HEK293 (cell line): Measurements from ENCODE around the gene DCHS2.

Experiments
- CTCF ChIA-PET: fragments of 350-600 bp; formaldehyde crosslinking; extraction: SDS; loops from one replicate; lab custom pipeline; 2021; ENCODE audit warnings: antibody characterized with exemption; lab: Yijun Ruan, JAX
- POLR2A ChIA-PET: fragments of 300-600 bp; formaldehyde crosslinking; extraction: SDS; loops from one replicate; lab custom pipeline; 2020; ENCODE audit warnings: antibody characterized with exemption, inconsistent platforms; lab: Yijun Ruan, JAX
- H3K27ac ChIP-seq: fragments of 200-500 bp; sonication (Bioruptor generic); 2 replicates; pipeline ENCODE4 v1.5.1; 2014; ENCODE audit warnings: low read depth, low read length, control low read depth, inconsistent platforms; ENCODE audit errors: extremely low read depth
- H3K36me3 ChIP-seq, 2 experiments: fragments of 200-500 bp in 1 of 2; sonication (Bioruptor generic) in 1 of 2; 1 replicate in 1 of 2; 2 replicates in 1 of 2; pipeline ENCODE4 v1.5.1; 2014 to 2017; ENCODE audit warnings: inconsistent platforms in 2 of 2, low read length in 2 of 2; ENCODE audit not compliant: control insufficient read depth in 2 of 2, insufficient read depth in 1 of 2
- H3K4me1 ChIP-seq: fragments of 200-500 bp; sonication (Bioruptor generic); 2 replicates; pipeline ENCODE4 v1.5.1; 2014; ENCODE audit warnings: mild to moderate bottlenecking, low read length, inconsistent platforms; ENCODE audit not compliant: control insufficient read depth, insufficient read depth
- H3K4me3 ChIP-seq: 2 replicates; pipeline ENCODE4 v1.5.1; 2011; ENCODE audit warnings: low read depth, mild to moderate bottlenecking, control low read depth, low read length, moderate library complexity
- H3K9me3 ChIP-seq: fragments of 200-500 bp; sonication (Bioruptor generic); 2 replicates; pipeline ENCODE4 v1.5.1; 2014; ENCODE audit warnings: low read depth, low read length, inconsistent platforms; ENCODE audit not compliant: control insufficient read depth, insufficient read depth
- AEBP2 ChIP-seq: fragments of 450-650 bp; formaldehyde crosslinking; IDR thresholded peaks from 2 replicates; pipeline ENCODE4 v1.5.1; 2016; ENCODE audit warnings: missing biosample characterization, missing genetic modification characterization, borderline replicate concordance
- PBX3 ChIP-seq: sonication (generic); formaldehyde crosslinking; IDR thresholded peaks from 2 replicates; pipeline ENCODE4 v1.8.1; 2022; ENCODE audit warnings: mild to moderate bottlenecking, moderate library complexity, missing genetic modification reagents
- PRDM2 ChIP-seq: fragments of 450-650 bp; formaldehyde crosslinking; IDR thresholded peaks from 2 replicates; pipeline ENCODE4 v1.5.1; 2016; ENCODE audit warnings: missing biosample characterization, missing genetic modification characterization, borderline replicate concordance
- SCRT1 ChIP-seq: fragments of 450-650 bp; formaldehyde crosslinking; IDR thresholded peaks from 2 replicates; pipeline ENCODE4 v1.5.1; 2016; ENCODE audit warnings: missing biosample characterization, missing genetic modification characterization, borderline replicate concordance
- WT1 ChIP-seq: fragments of 450-650 bp; formaldehyde crosslinking; IDR thresholded peaks from 2 replicates; pipeline ENCODE4 v1.5.1; 2016; ENCODE audit warnings: missing biosample characterization, missing genetic modification characterization
- ZBTB17 ChIP-seq: fragments of 450-650 bp; formaldehyde crosslinking; IDR thresholded peaks from 2 replicates; pipeline ENCODE4 v1.5.1; 2016; ENCODE audit warnings: missing biosample characterization, missing genetic modification characterization
- ZBTB21 ChIP-seq: fragments of 450-650 bp; formaldehyde crosslinking; IDR thresholded peaks from 2 replicates; pipeline ENCODE4 v1.5.1; 2017; ENCODE audit warnings: missing biosample characterization, missing genetic modification characterization
- ZBTB8A ChIP-seq: fragments of 450-650 bp; formaldehyde crosslinking; IDR thresholded peaks from 2 replicates; pipeline ENCODE4 v1.5.1; 2016; ENCODE audit warnings: missing biosample characterization, missing genetic modification characterization
- ZFP3 ChIP-seq: fragments of 450-650 bp; formaldehyde crosslinking; IDR thresholded peaks from 2 replicates; pipeline ENCODE4 v1.5.1; 2016; ENCODE audit warnings: low read depth, missing biosample characterization, missing genetic modification characterization
- ZNF140 ChIP-seq: fragments of 450-650 bp; formaldehyde crosslinking; IDR thresholded peaks from 2 replicates; pipeline ENCODE4 v1.5.1; 2016; ENCODE audit warnings: missing biosample characterization, missing genetic modification characterization
- ZNF146 ChIP-seq: fragments of 450-650 bp; formaldehyde crosslinking; IDR thresholded peaks from 2 replicates; pipeline ENCODE4 v1.5.1; 2016; ENCODE audit warnings: missing biosample characterization, missing genetic modification characterization
- ZNF292 ChIP-seq: fragments of 450-650 bp; formaldehyde crosslinking; IDR thresholded peaks from 2 replicates; pipeline ENCODE4 v1.5.1; 2016; ENCODE audit warnings: low read depth, missing biosample characterization, missing genetic modification characterization, borderline replicate concordance
- ZNF311 ChIP-seq: fragments of 450-650 bp; formaldehyde crosslinking; IDR thresholded peaks from 2 replicates; pipeline ENCODE4 v1.5.1; 2017; ENCODE audit warnings: missing biosample characterization, missing genetic modification characterization, borderline replicate concordance
- ZNF362 ChIP-seq: fragments of 450-650 bp; formaldehyde crosslinking; IDR thresholded peaks from 2 replicates; pipeline ENCODE4 v1.5.1; 2016; ENCODE audit warnings: missing biosample characterization, missing genetic modification characterization
- ZNF391 ChIP-seq: fragments of 450-650 bp; formaldehyde crosslinking; IDR thresholded peaks from 2 replicates; pipeline ENCODE4 v1.5.1; 2016; ENCODE audit warnings: low read depth, missing biosample characterization, missing genetic modification characterization, borderline replicate concordance
- ZNF513 ChIP-seq: fragments of 450-650 bp; IDR thresholded peaks from 2 replicates; pipeline ENCODE4 v1.5.1; 2018; ENCODE audit warnings: missing biosample characterization, missing genetic modification characterization
- ZNF514 ChIP-seq: fragments of 450-650 bp; formaldehyde crosslinking; IDR thresholded peaks from 2 replicates; pipeline ENCODE4 v1.5.1; 2016; ENCODE audit warnings: missing biosample characterization, missing genetic modification characterization
- ZNF561 ChIP-seq: fragments of 450-650 bp; IDR thresholded peaks from 2 replicates; pipeline ENCODE4 v1.5.1; 2018; ENCODE audit warnings: missing biosample characterization, missing genetic modification characterization, borderline replicate concordance
- ZNF692 ChIP-seq: fragments of 450-650 bp; formaldehyde crosslinking; IDR thresholded peaks from 2 replicates; pipeline ENCODE4 v1.5.1; 2016; ENCODE audit warnings: missing biosample characterization, missing genetic modification characterization
- ZNF776 ChIP-seq: fragments of 450-650 bp; formaldehyde crosslinking; IDR thresholded peaks from 2 replicates; pipeline ENCODE4 v1.5.0; 2017; ENCODE audit warnings: missing biosample characterization, missing genetic modification characterization, borderline replicate concordance
- ZNF830 ChIP-seq: fragments of 450-650 bp; IDR thresholded peaks from 2 replicates; pipeline ENCODE4 v1.5.0; 2018; ENCODE audit warnings: missing biosample characterization, missing genetic modification characterization, low read depth, mild to moderate bottlenecking, moderate library complexity
- ZSCAN23 ChIP-seq: fragments of 450-650 bp; formaldehyde crosslinking; IDR thresholded peaks from 2 replicates; pipeline ENCODE4 v1.5.1; 2016; ENCODE audit warnings: missing biosample characterization, missing genetic modification characterization

DCHS2 gene

GRCh38 chr4:154464654-154465053 lies 26.9 kb downstream of the DCHS2 start:
- H3K4me3 ChIP-seq, result no peak overlapping the region
- ChIA-PET CTCF (no interaction called here), POLR2A (no interaction called here)
- H3K9me3 ChIP-seq, result no peaks in the 10 kb centered on the region
- no peaks in the 10 kb centered on the region for H3K36me3 ChIP-seq
- no peaks in the 10 kb centered on the region for H3K4me1 ChIP-seq
- TF ChIP-seq ZNF692 (tag by site-specific recombination) (no peak), ZNF514 (tag by site-specific recombination) (no peak), ZNF362 (no peak), ZNF292 (tag by site-specific recombination) (no peak), ZNF776 (tag by site-specific recombination) (no peak), ZNF830 (no peak), PBX3 (CRISPR knock-in tag) (no peak), ZBTB8A (tag by site-specific recombination) (no peak), ZBTB17 (tag by site-specific recombination) (no peak), ZNF140 (tag by site-specific recombination) (no peak), ZNF391 (tag by site-specific recombination) (no peak), ZNF146 (no peak), AEBP2 (no peak), ZNF311 (no peak), SCRT1 (tag by site-specific recombination) (no peak), ZBTB21 (no peak), WT1 (tag by site-specific recombination) (no peak), ZFP3 (tag by site-specific recombination) (no peak), ZSCAN23 (tag by site-specific recombination) (no peak)
- H3K27ac ChIP-seq, result no peak overlapping the region

- Histone ChIP-seq H3K4me3 (no peak overlapping the region), H3K36me3 (no peaks in the 10 kb centered on the region), H3K27ac (no peak overlapping the region), H3K9me3 (no peaks in the 10 kb centered on the region), H3K4me1 (no peaks in the 10 kb centered on the region)
- CTCF ChIA-PET, result no interaction called here
- POLR2A ChIA-PET, result no interaction called here
- no peak for TF ChIP-seq ZNF776 (tag by site-specific recombination)
- TF ChIP-seq PRDM2 (tag by site-specific recombination), result no peak
- no peak for TF ChIP-seq ZNF561 (tag by site-specific recombination)
- TF ChIP-seq ZNF513 (tag by site-specific recombination), result no peak
These were observed 29.4 kb downstream of the DCHS2 start for GRCh38 chr4:154462081-154462810.
